ENCODE measurements around the gene SLC17A5.
"Not testable (repeated sequence)": the region's sequence is repeated elsewhere in the genome, so short reads cannot be mapped to it uniquely, and the experiment has no call there.

Gene SLC17A5

GRCh38 chr6:73632346-73632745 lies 21.4 kb downstream of the SLC17A5 start:
- no peak overlapping the region for H3K4me3 ChIP-seq
- H3K27ac ChIP-seq = no peak overlapping the region

GRCh38 chr6:73631849-73632248 lies 21.9 kb downstream of the SLC17A5 start:
- H3K27ac ChIP-seq = no peak overlapping the region
- H3K4me3 ChIP-seq = no peak overlapping the region

DNA sequence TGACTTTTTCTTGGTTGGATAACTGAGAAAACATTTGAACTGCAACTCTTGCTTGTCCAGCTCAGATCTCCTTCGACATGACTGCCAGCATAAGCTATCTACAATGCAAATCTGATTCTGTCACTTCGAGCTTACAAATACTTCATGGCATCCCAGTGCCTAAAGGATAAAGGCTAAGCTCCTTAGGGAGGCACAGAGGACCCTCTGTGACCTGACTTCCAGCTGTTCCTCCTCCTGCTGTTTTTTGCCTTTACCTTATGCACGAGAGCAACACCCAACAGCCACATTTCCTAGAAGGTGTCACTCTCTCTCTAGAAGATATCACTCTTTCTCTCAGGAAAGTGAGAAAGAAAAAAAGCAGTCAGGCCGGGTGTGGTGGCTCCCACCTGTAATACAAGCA lies 23.4 kb downstream of the SLC17A5 start:
- no peak overlapping the region for H3K4me3 ChIP-seq
- no peak overlapping the region for H3K27ac ChIP-seq

DNA sequence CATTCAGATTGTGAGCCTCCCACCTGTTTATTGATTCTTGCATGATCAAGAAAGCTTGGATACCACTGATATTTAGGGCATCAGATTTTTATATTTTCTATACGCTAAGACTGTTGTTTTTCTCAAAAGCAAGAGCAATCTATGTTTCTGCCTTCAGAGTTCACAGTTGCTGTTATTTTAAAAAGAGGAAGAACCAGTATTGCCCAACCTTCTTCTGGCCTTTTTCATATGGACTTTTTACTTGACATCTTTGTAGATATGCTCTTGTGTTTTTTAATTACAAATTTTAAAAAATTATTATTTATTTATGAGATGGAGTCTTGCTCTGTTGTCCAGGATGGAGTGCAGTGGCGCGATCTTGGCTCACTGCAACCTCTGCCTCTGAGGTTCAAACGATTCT lies 28.9 kb downstream of the SLC17A5 start:
- Histone ChIP-seq H3K4me3 (no peak overlapping the region), H3K27ac (no peak overlapping the region)

DNA sequence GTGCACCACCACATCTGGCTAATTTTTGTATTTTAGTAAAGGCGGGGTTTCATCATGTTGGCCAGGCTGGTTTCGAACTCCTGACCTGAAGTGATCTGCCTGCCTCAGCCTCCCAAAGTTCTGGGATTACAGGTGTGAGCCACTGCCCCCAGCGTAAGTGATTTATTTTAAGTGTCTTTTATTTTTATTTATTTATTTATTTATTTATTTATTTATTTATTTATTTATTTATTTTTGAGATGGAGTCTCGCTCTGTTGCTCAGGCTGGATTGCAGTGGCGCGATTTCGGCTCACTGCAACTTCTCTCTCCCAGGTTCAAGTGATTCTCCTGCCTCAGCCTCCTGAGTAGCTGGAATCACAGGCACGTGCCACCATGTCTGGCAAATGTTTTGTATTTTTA lies 30.3 kb downstream of the SLC17A5 start:
- not testable (repeated sequence) for H3K27ac ChIP-seq, H3K4me3 ChIP-seq

- not testable (repeated sequence) for H3K4me3 ChIP-seq, H3K27ac ChIP-seq
These were observed 35.7 kb downstream of the SLC17A5 start for GRCh38 chr6:73618082-73618481.

- Histone ChIP-seq H3K27ac (no peak overlapping the region), H3K4me3 (no peak overlapping the region)
These were observed 39.0 kb downstream of the SLC17A5 start for GRCh38 chr6:73614802-73615201.

GRCh38 chr6:73613806-73614536 lies 39.8 kb downstream of the SLC17A5 start:
- Histone ChIP-seq H3K4me3 (no peak overlapping the region), H3K27ac (no peak overlapping the region)

DNA sequence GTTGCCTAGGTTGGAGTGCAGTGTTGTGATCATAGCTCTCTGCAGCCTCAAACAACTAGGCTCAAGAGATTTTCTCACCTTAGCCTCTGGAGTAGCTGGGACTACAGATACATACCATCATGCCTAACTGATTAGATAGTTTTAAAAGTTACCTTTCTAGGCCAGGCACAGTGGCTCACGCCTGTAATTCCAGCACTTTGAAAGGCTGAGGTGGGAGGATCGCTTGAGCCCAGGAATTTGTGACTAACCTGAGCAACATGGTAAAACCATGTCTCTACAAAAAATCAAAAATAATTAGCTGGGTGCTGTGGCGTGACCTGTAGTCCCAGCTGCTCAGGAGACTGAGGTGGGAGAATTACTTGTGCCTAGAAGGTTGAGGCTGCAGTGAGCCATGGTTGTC lies 41.2 kb downstream of the SLC17A5 start:
- Histone ChIP-seq H3K27ac (no peak overlapping the region), H3K4me3 (no peak overlapping the region)

DNA sequence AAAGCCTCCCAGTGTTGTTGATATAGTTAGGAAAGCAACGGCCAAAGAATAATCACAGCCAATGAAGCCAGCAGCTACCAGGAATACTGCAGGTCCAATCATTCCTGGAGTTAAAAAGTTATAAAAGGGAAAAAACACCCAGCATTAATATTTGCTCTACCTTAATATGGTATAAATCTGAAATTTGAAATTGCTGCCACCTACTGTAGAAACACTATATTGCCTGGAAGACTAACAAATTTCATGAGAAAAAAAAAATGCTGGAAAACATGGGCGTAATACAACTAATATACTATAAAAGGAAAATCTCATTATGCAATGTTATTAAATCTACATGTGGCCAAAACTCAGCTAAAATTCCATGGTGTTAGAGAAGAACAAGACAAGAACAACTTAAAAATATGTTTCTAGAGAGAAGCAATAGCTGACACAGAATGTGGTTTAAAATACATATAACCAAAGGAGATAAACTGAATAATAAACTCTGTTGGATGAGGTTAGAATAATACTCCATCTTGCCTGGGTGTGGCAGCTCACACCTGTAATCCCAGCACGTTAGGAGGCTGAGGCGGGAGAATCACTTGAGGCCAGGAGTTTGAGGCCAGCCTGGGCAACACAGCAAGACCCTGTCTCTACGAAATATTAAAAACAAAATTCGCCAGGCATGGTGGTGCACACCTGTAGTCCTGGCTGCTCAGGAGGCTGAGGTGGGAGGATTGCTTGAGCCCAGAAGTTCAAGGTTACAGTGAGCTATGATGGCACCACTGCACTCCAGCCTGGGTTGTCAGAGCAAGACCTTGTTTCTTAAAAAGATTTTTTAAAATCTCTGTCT lies 43.1 kb downstream of the SLC17A5 start:
- Histone ChIP-seq H3K4me3 (no peak overlapping the region), H3K27ac (peak overlapping the region in 1 of 21 experiments; percentile 7)

DNA sequence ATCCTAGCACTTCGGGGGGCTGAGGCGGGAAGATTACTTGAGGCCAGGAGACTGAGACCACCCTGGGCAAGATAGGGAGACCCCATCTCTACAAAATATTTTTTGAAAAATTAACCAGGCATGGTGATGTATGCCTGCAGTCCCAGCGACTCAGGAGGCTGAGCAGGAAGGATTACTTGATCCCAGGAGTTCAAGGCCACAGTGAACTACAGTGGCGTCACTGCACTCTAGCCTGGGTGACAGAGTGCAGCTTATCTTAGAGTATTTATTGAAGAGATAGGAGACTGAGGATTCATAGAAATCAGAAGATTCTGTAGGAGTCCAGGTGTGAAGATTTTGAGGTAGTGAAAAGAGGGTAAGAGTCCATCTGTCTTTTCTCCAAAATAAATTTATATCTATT lies 45.0 kb downstream of the SLC17A5 start:
- Histone ChIP-seq H3K27ac (no peak overlapping the region), H3K4me3 (no peak overlapping the region)

- no peak overlapping the region for H3K27ac ChIP-seq
These were observed 47.4 kb downstream of the SLC17A5 start for GRCh38 chr6:73606428-73606827.

GRCh38 chr6:73604461-73604860 lies 49.3 kb downstream of the SLC17A5 start:
- Histone ChIP-seq H3K4me3 (no peak overlapping the region), H3K27ac (no peak overlapping the region)

More at GRCh38 chr6:73606428-73606827, 47.4 kb downstream of the SLC17A5 start:
- H3K4me3 ChIP-seq = no peak overlapping the region

- Histone ChIP-seq H3K27ac (no peak overlapping the region), H3K4me3 (no peak overlapping the region)
These were observed 49.8 kb downstream of the SLC17A5 start for GRCh38 chr6:73604020-73604419.

- peak overlapping the region in 2 of 7 experiments; percentile 6 to 23 for H3K4me3 ChIP-seq
- peak overlapping the region in 20 of 21 experiments; percentile 69 to 96 (median 82) for H3K27ac ChIP-seq
These were observed 67.3 kb downstream of the SLC17A5 start for GRCh38 chr6:73586416-73586974.

- H3K27ac ChIP-seq = peak overlapping the region in 20 of 21 experiments; percentile 69 to 96 (median 82)
- peak overlapping the region in 5 of 7 experiments; percentile 4 to 23 (median 6) for H3K4me3 ChIP-seq
These were observed 68.0 kb downstream of the SLC17A5 start for GRCh38 chr6:73585566-73586415.

- Histone ChIP-seq H3K4me3 (no peak overlapping the region), H3K27ac (peak overlapping the region in 18 of 21 experiments; percentile 82 to 96 (median 90))
These were observed 72.5 kb downstream of the SLC17A5 start for GRCh38 chr6:73581293-73581692.

GRCh38 chr6:73580247-73581149 lies 73.3 kb downstream of the SLC17A5 start:
- Histone ChIP-seq H3K27ac (peak overlapping the region in 20 of 21 experiments; percentile 69 to 96 (median 88)), H3K4me3 (peak overlapping the region in 3 of 7 experiments; percentile 9 to 23 (median 15))

DNA sequence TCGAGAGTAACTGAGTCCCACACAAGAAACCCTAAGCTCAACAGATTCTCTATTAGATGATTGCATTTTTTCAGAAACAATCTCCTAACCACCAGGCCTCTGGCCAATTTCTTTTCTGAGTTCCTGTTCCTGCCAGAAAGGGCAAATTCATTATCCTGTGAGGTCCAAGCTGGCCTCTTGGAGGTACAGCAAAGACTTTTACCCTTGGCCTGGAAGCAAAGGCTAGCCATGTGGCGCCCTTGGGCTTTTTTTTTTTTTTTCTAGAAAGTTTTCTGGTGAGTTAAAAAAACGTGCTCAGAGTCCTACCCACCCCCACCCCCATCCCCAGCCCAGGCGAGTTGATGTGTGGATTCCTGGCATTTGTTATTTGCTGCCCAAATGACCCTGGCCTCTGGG lies 73.9 kb downstream of the SLC17A5 start:
- Histone ChIP-seq H3K27ac (peak overlapping the region in 20 of 21 experiments; percentile 69 to 96 (median 88)), H3K4me3 (peak overlapping the region in 3 of 7 experiments; percentile 9 to 23 (median 15))

Measured in skin epidermis (tissue), 12 donors.